ENCODE data around the gene CEP192. TPM values are rescaled to one million over a fixed set of nuclear protein-coding genes. Genes with fewer than 3 reads are reported as not detected.
"Not testable (repeated sequence)": the region's sequence is repeated elsewhere in the genome, so short reads cannot be mapped to it uniquely, and the experiment has no call there.

CEP192 gene
- total RNA-seq, 2 experiments from 2014 or later: 42.6 to 46.1 TPM

DNA sequence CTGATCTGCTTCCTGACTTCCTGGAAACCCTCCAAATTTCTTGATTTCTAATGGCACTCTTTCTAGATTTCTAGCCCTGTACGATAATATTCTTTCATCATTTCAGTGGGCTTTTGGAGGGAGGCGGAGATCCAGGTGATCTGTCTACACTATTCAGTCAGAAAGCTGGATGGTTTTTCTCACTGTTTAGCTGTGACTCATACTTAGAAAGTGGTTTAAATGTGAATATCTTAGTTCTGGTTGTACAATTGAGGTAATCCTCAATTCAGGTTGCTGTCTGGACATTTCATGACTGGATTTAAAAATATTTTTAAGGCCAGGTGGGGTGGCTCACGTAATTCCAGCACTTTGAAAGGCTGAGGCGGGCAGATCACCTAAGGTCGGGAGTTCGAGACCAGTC is 22.5 kb upstream of the CEP192 start:
- ChIA-PET POLR2A (interaction anchor here (1.1 to 3.3 kb wide), 3 partner anchors 20 to 266 kb away, joined by 3 to 15 read pairs (median 3); partner anchors contain the start of genes CEP192, CEP76 and SEH1L), CTCF (no interaction called here)
- Mint-ChIP-seq H3K27ac (no peak overlapping the region), H3K9me3 (no peaks in the 10 kb centered on the region), H3K4me3 (no peak overlapping the region), H3K4me1 (peaks cover 21% of the 10 kb centered on the region), H3K36me3 (ENCODE audit: low read depth) (peaks cover 50% of the 10 kb centered on the region), H3K27me3 (no peaks in the 10 kb centered on the region)
- no peak for DNase-seq

DNA sequence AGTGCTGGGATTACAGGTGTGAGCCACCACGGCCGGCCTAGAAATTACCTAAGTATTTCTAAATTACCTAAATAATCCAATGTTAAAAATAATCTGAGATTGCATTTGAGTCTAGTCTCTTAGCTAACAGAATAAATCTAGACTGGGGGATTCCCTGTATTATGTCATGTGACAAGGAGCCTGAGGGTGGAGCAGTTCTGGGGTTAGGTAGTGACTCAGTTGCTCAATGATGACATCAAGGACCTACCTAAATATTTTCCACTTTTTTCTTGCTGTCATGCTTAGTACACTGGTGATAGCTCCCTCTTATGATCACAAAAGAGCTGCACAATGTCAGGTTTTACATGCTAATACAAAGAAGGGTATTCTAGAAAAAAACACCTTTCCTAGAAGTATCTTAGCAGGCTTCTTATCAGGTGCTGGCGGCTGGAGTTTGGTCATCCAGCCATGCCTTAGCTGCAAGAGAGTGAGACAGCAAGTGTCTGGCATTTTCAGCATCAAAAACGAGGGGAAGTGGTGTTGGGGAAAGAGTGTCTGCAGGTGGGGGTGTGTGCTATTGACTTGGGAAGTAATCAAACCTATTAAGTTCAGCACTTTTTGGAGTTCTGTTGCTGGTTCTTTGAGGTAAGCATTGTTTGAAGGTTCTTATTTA is 17.5 kb upstream of the CEP192 start:
- CTCF ChIA-PET: no interaction called here
- H3K36me3 Mint-ChIP-seq (ENCODE audit: low read depth): peaks cover 41% of the 10 kb centered on the region

DNA sequence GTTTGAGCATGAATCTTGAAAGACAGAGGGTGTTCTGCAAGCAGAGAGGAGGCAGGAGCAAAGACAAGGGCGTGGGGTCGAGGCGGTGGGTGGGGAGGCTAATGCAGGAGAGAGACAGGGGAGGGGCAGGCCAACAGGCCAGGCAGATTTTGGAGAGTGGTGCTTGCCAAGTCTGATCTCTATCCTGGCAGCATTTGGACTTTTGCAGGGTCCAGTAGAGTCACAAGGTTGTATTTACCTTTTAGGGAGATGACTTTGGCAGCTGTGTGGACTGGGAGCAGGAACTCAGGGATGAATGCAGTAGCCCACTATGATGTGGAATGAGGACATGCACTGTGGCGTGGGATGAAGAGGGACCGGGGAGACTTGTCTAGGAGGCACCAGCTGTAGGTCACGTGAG is 15.7 kb upstream of the CEP192 start:
- Mint-ChIP-seq H3K36me3 (ENCODE audit: low read depth) (peaks cover 42% of the 10 kb centered on the region), H3K27ac (no peak overlapping the region), H3K4me3 (no peak overlapping the region), H3K4me1 (no peaks in the 10 kb centered on the region), H3K9me3 (no peaks in the 10 kb centered on the region), H3K27me3 (no peaks in the 10 kb centered on the region)
- CTCF ChIA-PET: no interaction called here
- DNase-seq: no peak
- POLR2A ChIA-PET: interaction anchor here (3.4 kb wide), 1 partner anchor 15 kb away, joined by 20 read pairs; the partner anchor contains the start of gene CEP192

More for the DNA sequence above, 17.5 kb upstream of the CEP192 start:
- H3K4me1 Mint-ChIP-seq: peaks cover 11% of the 10 kb centered on the region
- H3K27me3 Mint-ChIP-seq: no peaks in the 10 kb centered on the region
- POLR2A ChIA-PET: interaction anchor here (1.2 kb wide), 1 partner anchor 17 kb away, joined by 5 read pairs; the partner anchor contains the start of gene CEP192
- no peak for DNase-seq
- H3K9me3 Mint-ChIP-seq: no peaks in the 10 kb centered on the region
- no peak overlapping the region for H3K27ac Mint-ChIP-seq
- H3K4me3 Mint-ChIP-seq: no peak overlapping the region

DNA sequence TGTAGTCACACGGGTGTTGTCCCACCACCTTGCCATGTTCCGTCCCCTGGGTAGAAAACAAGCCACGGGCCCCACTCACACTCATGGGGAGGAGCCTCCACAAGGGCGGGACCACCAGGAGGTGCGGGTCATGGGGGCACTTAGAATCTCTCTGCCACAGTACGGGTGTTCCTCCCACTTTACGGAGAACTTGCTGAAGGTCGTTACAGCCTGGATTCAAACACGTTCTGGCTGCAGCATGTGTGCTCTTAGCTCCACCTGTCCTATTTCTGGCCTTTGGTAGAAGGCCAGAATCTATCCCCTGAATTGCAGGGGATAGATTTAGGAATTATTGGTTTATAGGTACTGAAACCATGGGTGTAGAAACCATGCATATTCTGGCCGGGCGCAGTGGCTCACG is 14.9 kb upstream of the CEP192 start:
- Mint-ChIP-seq H3K9me3 (no peaks in the 10 kb centered on the region), H3K4me3 (no peak overlapping the region)
- POLR2A ChIA-PET: interaction anchor here (3.4 kb wide), 1 partner anchor 14 kb away, joined by 20 read pairs; the partner anchor contains the start of gene CEP192

DNA sequence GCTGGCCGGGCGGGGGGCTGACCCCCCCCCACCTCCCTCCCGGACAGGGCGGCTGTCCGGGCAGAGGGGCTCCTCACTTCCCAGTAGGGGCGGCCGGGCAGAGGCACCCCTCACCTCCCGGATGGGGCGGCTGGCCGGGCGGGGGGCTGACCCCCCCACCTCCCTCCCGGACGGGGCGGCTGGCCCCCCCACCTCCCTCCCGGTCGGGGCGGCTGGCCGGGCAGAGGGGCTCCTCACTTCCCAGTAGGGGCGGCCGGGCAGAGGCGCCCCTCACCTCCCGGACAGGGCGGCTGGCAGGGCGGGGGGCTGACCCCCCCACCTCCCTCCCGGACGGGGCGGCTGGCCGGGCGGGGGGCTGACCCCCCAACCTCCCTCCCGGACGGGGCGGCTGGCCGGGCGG is 11.1 kb upstream of the CEP192 start:
- H3K27ac Mint-ChIP-seq, H3K4me1 Mint-ChIP-seq, H3K4me3 Mint-ChIP-seq, CTCF ChIA-PET, POLR2A ChIA-PET, DNase-seq, H3K27me3 Mint-ChIP-seq, H3K9me3 Mint-ChIP-seq: not testable (repeated sequence)
- peaks cover 25% of the 10 kb centered on the region for H3K36me3 Mint-ChIP-seq (ENCODE audit: low read depth)

More for the DNA sequence above, 14.9 kb upstream of the CEP192 start:
- no peaks in the 10 kb centered on the region for H3K4me1 Mint-ChIP-seq
- H3K27ac Mint-ChIP-seq: no peak overlapping the region
- CTCF ChIA-PET: no interaction called here
- peaks cover 36% of the 10 kb centered on the region for H3K36me3 Mint-ChIP-seq (ENCODE audit: low read depth)
- H3K27me3 Mint-ChIP-seq: no peaks in the 10 kb centered on the region
- DNase-seq: no peak

DNA sequence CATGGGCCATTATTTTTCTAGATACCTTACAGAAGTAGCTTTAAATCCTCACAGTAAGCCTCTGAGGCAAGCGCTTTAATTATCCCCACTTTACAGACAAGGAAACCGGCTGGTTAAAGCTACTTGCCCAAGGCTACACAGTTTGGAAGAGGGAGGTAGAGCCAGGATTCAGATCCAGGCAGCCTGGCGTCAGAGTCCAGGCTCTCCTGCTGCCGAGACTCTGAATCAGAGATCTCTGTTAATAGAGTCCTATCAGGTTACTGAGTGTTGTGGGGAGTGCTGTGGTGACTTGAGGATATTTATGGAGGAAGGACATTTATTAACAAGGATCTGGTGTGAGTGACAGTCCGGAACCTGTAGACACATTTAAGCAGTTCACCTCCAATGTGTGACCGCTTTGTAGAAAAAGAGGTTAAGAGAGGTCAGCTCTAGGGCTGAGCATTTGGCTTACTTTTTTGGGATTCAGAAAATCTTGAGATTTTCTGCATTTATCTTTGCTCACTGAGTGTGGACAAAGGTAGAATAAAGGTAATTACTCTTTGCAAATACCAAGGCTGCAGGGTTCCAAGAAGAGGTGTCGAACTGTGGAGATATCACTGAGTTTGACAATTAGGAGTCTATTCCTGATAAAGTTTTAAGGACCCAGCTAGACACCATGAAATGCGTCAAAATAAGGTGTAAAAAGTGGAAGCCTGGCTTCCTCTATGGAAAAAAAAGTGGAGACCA is 1.6 kb upstream of the CEP192 start:
- peak overlapping the region; percentile 98 for H3K4me3 Mint-ChIP-seq
- DNase-seq: no peak
- ChIA-PET CTCF (interaction anchor here (0.9 kb wide), 1 partner anchor 91 kb away, joined by 3 read pairs; no protein-coding TSS in a partner anchor), POLR2A (interaction anchor here (1.0 to 5.7 kb wide), 10 partner anchors 9 to 288 kb away, joined by 3 to 68 read pairs (median 10); partner anchors contain the start of genes CEP76, PSMG2, PTPN2 and SEH1L)
- H3K27me3 Mint-ChIP-seq: no peaks in the 10 kb centered on the region
- peaks cover 35% of the 10 kb centered on the region for H3K36me3 Mint-ChIP-seq (ENCODE audit: low read depth)
- no peaks in the 10 kb centered on the region for H3K9me3 Mint-ChIP-seq
- H3K27ac Mint-ChIP-seq: peak overlapping the region; percentile 95
- H3K4me1 Mint-ChIP-seq: peaks cover 23% of the 10 kb centered on the region

DNA sequence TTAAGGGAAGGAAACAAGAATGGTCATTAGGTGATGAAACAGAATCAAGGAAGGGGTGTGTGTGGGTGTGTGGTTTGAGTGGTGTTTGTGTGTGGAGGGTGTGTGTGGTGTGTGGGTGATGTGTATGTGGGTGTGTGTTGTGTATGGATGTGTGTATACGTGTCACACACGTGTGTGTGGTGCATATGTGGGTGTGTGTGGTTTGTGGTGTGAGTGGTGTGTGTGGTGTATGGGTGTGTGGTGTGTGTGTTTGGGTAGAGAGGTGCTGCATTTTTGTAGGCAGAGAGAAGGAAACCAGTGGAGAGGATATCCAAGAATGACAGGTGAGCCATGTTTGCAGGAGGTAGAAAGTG is 1.1 kb upstream of the CEP192 start:
- peaks cover 33% of the 10 kb centered on the region for H3K36me3 Mint-ChIP-seq (ENCODE audit: low read depth)
- H3K27ac Mint-ChIP-seq: peak overlapping the region; percentile 95
- H3K27me3 Mint-ChIP-seq: no peaks in the 10 kb centered on the region
- no peaks in the 10 kb centered on the region for H3K9me3 Mint-ChIP-seq
- peaks cover 23% of the 10 kb centered on the region for H3K4me1 Mint-ChIP-seq
- CTCF ChIA-PET: interaction anchor here (1.0 to 1.8 kb wide), 3 partner anchors 10 to 42 kb away, joined by 5 to 13 read pairs (median 5); partner anchors contain the start of gene SEH1L
- H3K4me3 Mint-ChIP-seq: peak overlapping the region; percentile 98
- POLR2A ChIA-PET: interaction anchor here (0.9 to 5.7 kb wide), 18 partner anchors 10 to 622 kb away, joined by 3 to 68 read pairs (median 8); partner anchors contain the start of genes CEP76, PSMG2, PTPN2 and SEH1L
- DNase-seq: peak; percentile 71

DNA sequence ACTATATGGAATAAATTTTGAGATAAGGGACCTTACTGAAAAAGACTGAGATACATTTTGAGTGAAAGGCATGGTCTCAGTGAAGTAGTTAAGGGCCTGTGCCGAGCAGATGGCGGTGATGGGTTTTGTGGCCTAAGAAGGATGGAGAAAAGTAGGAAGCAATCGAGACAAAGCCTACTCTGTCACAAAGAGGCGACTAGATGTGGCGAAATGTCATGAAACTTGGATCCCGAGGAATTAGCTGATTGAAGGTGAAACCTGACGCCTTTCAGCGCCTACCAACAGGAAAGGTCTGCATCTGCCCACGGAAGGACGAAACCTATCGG is 558 bp upstream of the CEP192 start:
- DNase-seq: no peak
- Mint-ChIP-seq H3K27me3 (no peaks in the 10 kb centered on the region), H3K4me1 (peaks cover 23% of the 10 kb centered on the region), H3K4me3 (peak overlapping the region; percentile 98), H3K36me3 (ENCODE audit: low read depth) (peaks cover 30% of the 10 kb centered on the region), H3K9me3 (no peaks in the 10 kb centered on the region), H3K27ac (peak overlapping the region; percentile 95)
- ChIA-PET CTCF (interaction anchor here (1.0 to 1.8 kb wide), 4 partner anchors 10 to 107 kb away, joined by 3 to 13 read pairs (median 5); partner anchors contain the start of genes PTPN2 and SEH1L), POLR2A (interaction anchor here (0.7 to 5.7 kb wide), 41 partner anchors 8 to 624 kb away, joined by 3 to 68 read pairs (median 4); partner anchors contain the start of genes CEP76, PSMG2, PTPN2 and SEH1L)

DNA sequence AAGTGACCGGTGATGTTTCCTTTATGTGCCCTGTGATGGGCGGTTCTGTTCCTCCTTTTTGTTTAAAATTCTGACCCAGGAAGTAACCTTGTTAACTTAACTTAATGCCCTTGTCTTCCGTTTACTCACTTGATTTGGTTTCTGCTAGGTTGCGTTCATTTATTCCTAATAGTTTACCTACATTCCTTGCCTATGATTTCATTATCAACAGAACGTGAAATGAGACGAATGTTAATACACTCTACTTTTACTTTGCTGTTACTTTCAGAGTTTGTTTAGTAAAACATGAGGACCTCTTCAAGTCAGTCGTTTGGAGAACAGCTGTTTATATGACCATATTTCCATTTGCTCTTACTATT is 638 bp downstream of the CEP192 start:
- peaks cover 23% of the 10 kb centered on the region for H3K4me1 Mint-ChIP-seq
- no peak for DNase-seq
- CTCF ChIA-PET: interaction anchor here (1.3 to 1.8 kb wide), 2 partner anchors 9 to 108 kb away, joined by 3 to 13 read pairs; partner anchors contain the start of gene PTPN2

DNA sequence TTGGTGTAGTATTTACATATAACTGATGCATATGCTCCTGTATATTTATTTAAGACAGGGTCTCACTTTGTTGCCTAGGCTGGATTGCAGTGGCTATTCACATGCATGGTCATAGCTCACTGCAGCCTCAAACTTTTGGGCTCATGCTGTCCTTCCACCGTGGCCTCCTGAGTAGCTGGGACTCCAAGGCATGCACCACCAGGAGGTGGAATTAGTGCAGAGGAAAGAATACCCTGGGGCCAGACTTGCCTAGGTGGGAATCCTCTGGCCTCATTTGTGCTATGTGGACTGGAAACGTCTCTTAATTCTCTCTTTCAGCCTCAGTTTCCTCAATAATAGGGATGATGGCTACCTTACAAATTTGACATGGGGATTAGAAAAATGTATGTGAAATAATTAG is 2.3 kb downstream of the CEP192 start:
- Mint-ChIP-seq H3K4me1 (peaks cover 29% of the 10 kb centered on the region), H3K27me3 (no peaks in the 10 kb centered on the region), H3K27ac (no peak overlapping the region), H3K9me3 (no peaks in the 10 kb centered on the region), H3K36me3 (ENCODE audit: low read depth) (peaks cover 27% of the 10 kb centered on the region), H3K4me3 (no peak overlapping the region)
- POLR2A ChIA-PET: interaction anchor here (0.6 to 5.7 kb wide), 2 partner anchors 21 to 47 kb away, joined by 3 to 68 read pairs; partner anchors contain the start of gene SEH1L
- no peak for DNase-seq
- CTCF ChIA-PET: no interaction called here

More for the DNA sequence above, 638 bp downstream of the CEP192 start:
- Mint-ChIP-seq H3K27me3 (no peaks in the 10 kb centered on the region), H3K4me3 (peak overlapping the region; percentile 98), H3K36me3 (ENCODE audit: low read depth) (peaks cover 28% of the 10 kb centered on the region), H3K9me3 (no peaks in the 10 kb centered on the region), H3K27ac (peak overlapping the region; percentile 95)
- POLR2A ChIA-PET: interaction anchor here (1.0 to 5.7 kb wide), 17 partner anchors 9 to 290 kb away, joined by 3 to 68 read pairs (median 10); partner anchors contain the start of genes CEP76, PSMG2, PTPN2 and SEH1L

DNA sequence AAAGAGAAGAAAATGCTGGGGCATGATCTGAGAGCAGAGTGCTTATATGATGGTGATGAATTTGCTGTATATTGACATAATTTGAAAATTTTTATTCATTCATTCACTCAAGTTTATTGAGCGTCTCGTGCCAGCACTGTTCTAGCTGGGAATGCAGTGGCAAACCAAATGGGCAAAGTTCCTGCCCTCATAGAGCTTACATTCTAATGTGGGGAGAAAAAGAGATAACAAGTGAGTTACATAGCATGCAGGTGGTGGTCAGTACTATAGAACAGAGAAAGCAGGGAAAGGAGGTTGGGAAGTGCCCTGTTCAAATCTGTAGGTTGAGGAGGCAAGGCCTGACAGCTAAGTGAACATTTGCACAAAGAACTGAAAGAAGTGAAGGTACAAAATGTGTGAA is 4.3 kb downstream of the CEP192 start:
- Mint-ChIP-seq H3K36me3 (ENCODE audit: low read depth) (peaks cover 34% of the 10 kb centered on the region), H3K27ac (no peak overlapping the region), H3K4me3 (no peak overlapping the region), H3K27me3 (no peaks in the 10 kb centered on the region), H3K9me3 (no peaks in the 10 kb centered on the region), H3K4me1 (peaks cover 29% of the 10 kb centered on the region)
- ChIA-PET POLR2A (no interaction called here), CTCF (no interaction called here)
- no peak for DNase-seq

DNA sequence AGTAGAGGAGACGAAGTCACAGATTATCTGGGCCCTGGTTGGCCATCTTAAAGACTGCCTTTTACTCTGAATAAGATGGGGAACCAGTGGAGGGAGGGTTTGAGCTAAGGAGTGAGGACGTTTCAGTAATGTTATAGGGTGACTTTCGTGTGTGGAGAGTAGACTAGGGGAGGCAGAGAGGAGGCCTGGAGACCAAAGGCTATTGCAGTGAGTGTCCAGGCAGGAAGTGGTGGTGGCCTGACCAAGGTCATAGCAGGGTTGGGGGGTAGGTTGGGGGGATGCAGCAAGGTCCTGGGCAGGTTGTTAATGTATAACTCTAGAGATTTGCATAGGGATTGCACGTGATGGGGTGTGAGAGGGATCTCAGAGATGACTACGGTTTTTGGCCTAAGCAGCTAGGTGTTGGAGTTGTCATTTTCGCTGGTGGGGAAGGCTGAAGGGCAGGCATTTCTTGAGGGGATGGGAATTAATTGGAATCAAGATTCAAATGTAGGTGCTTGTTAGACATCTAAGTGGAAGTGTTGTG is 4.9 kb downstream of the CEP192 start:
- ChIA-PET CTCF (no interaction called here), POLR2A (no interaction called here)
- Mint-ChIP-seq H3K27ac (no peak overlapping the region), H3K4me1 (peaks cover 26% of the 10 kb centered on the region), H3K27me3 (no peaks in the 10 kb centered on the region), H3K9me3 (no peaks in the 10 kb centered on the region), H3K4me3 (no peak overlapping the region), H3K36me3 (ENCODE audit: low read depth) (peaks cover 30% of the 10 kb centered on the region)
- DNase-seq: no peak

All from activated CD4-positive, alpha-beta memory T cell treated with anti-CD3 and anti-CD28 coated beads, Interleukin-2, amount 10 ng/mL, durations not matched to agents 7 days and 5 days (primary cell).